Stomach smooth muscle (tissue), 2 donors: ENCODE results near the gene ISCA1.
"Not testable (repeated sequence)": the region's sequence is repeated elsewhere in the genome, so short reads cannot be mapped to it uniquely, and the experiment has no call there.

ENCODE experiments used
- H3K27ac ChIP-seq: one replicate; pipeline ENCODE4 v1.7.0; 2013; ENCODE audit warnings: mild to moderate bottlenecking, low read length, inconsistent platforms
- H3K27me3 ChIP-seq, 2 donors: one replicate each; pipeline ENCODE4 v1.7.0; 2013; ENCODE audit warnings: low read length in 2 of 2; ENCODE audit not compliant: insufficient read depth in 2 of 2, control insufficient read depth in 1 of 2
- H3K36me3 ChIP-seq, 2 donors: one replicate each; pipeline ENCODE4 v1.7.0; 2013; ENCODE audit warnings: low read length in 2 of 2; ENCODE audit not compliant: control insufficient read depth in 2 of 2, insufficient read depth in 2 of 2
- H3K4me1 ChIP-seq: one replicate; pipeline ENCODE4 v1.7.0; 2013; ENCODE audit warnings: low read length; ENCODE audit not compliant: control insufficient read depth, insufficient read depth
- H3K4me3 ChIP-seq, 2 donors: one replicate each; pipeline ENCODE4 v1.7.0; 2013; ENCODE audit warnings: low read length in 2 of 2
- H3K9ac ChIP-seq, 2 donors: one replicate each; pipeline ENCODE4 v1.7.0; 2013; ENCODE audit warnings: low read length in 2 of 2, mild to moderate bottlenecking in 1 of 2
- H3K9me3 ChIP-seq, 2 donors: one replicate each; pipeline ENCODE4 v1.7.0; 2013; ENCODE audit warnings: low read length in 2 of 2; ENCODE audit not compliant: control insufficient read depth in 2 of 2
- donor health status: healthy.
- donor health status: Pancreatic carcinoma.

ISCA1 gene

DNA sequence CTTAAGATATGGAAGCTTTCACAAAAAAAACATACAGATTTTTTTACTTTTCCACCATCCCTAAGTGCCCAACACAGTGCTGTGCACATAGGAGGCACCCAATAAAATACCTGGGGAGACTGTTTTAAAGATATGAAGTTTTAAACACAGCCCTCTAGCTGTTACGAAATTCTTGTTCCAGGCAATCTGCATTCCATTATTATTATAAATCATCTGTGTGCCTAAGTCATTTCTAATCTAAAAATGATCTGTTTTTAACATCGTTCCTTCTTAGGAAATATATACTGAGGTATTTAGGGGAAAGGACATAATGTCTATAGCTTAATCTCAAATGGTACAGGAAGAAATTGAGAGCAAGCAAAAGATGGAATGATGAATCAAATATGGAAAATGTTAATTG is 32.7 kb upstream of the ISCA1 start:
- Histone ChIP-seq H3K9ac (no peak overlapping the region), H3K27ac (no peak overlapping the region), H3K4me3 (no peak overlapping the region), H3K9me3 (no peaks in the 10 kb centered on the region), H3K27me3 (no peaks in the 10 kb centered on the region), H3K4me1 (no peaks in the 10 kb centered on the region), H3K36me3 (peaks cover 26 to 33% of the 10 kb centered on the region in 2 donors)

DNA sequence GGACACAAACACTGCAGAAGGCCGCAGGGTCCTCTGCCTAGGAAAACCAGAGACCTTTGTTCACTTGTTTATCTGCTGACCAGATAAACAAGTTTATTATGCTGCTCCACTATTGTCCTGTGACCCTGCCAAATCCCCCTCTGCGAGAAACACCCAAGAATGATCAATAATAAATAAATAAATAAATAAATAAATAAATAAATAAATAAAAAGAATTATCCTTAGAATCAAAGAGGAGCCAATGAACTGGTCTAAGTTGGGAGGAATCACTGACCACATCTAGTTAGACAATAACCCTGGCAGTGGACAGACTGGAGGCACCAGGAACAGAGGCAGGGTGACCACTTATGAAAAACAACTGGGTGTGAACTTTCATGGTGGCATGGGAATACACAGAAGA is 30.6 kb upstream of the ISCA1 start:
- H3K4me1 ChIP-seq, H3K27ac ChIP-seq, H3K27me3 ChIP-seq, H3K4me3 ChIP-seq, H3K9me3 ChIP-seq, H3K9ac ChIP-seq: not testable (repeated sequence)
- peaks cover 26 to 36% of the 10 kb centered on the region in 2 donors for H3K36me3 ChIP-seq

- H3K4me3 ChIP-seq: no peak overlapping the region
- peaks cover 22 to 40% of the 10 kb centered on the region in 2 donors for H3K36me3 ChIP-seq
- H3K27ac ChIP-seq: no peak overlapping the region
- H3K27me3 ChIP-seq: no peaks in the 10 kb centered on the region
- H3K4me1 ChIP-seq: no peaks in the 10 kb centered on the region
- no peak overlapping the region for H3K9ac ChIP-seq
- H3K9me3 ChIP-seq: no peaks in the 10 kb centered on the region
Observed at GRCh38 chr9:86308687-86309086, 26.3 kb upstream of the ISCA1 start.

- no peak overlapping the region for H3K9ac ChIP-seq
- no peak overlapping the region for H3K27ac ChIP-seq
- no peak overlapping the region for H3K4me3 ChIP-seq
- no peaks in the 10 kb centered on the region for H3K27me3 ChIP-seq
- H3K4me1 ChIP-seq: no peaks in the 10 kb centered on the region
- peaks cover 33 to 43% of the 10 kb centered on the region in 2 donors for H3K36me3 ChIP-seq
- H3K9me3 ChIP-seq: no peaks in the 10 kb centered on the region
Observed at GRCh38 chr9:86304236-86304730, 21.9 kb upstream of the ISCA1 start.

- no peaks in the 10 kb centered on the region for H3K27me3 ChIP-seq
- H3K27ac ChIP-seq: no peak overlapping the region
- H3K4me1 ChIP-seq: no peaks in the 10 kb centered on the region
- no peak overlapping the region for H3K4me3 ChIP-seq
- peaks cover 41 to 49% of the 10 kb centered on the region in 2 donors for H3K36me3 ChIP-seq
- no peaks in the 10 kb centered on the region for H3K9me3 ChIP-seq
- no peak overlapping the region for H3K9ac ChIP-seq
Observed at GRCh38 chr9:86303316-86303975, 21.1 kb upstream of the ISCA1 start.

DNA sequence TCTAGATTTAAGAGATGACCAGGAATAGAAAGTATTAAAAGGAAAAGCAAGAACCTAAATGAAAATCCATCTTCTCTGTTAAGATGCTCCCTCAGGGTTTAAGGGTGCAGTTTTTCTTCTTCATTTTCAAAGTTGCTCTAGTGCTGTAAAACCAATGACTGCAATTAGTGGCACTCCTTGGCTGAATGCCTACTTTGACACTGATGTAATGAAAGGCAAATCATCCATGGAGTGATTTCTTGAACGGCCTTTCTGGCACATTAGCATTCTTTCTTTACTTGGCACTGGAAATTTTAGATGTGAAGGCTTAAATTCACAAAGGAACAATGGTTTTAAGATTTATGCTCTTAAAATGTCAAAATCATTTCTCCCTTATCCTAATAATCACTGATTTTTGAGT is 19.3 kb upstream of the ISCA1 start:
- Histone ChIP-seq H3K27ac (no peak overlapping the region), H3K9me3 (no peaks in the 10 kb centered on the region), H3K4me3 (no peak overlapping the region), H3K4me1 (no peaks in the 10 kb centered on the region), H3K9ac (no peak overlapping the region), H3K27me3 (no peaks in the 10 kb centered on the region), H3K36me3 (peaks cover 43 to 49% of the 10 kb centered on the region in 2 donors)

DNA sequence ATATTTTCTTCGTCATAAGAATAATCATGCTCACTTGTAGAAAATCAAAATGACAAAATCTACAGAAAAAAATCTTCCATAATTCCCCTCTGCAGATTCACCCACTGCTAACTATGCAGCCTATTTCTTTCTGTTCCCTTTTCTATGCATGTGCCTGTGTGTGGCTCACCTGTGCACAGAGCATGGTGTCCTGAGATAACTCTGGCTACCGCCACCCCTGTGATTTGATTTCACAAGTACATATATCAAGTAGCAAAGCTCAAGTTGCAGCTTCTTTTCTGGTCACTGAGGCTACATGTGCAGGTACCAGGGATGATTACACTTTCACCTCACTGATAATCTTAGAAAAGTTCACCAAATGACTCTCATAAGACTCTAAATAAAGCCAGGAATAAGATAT is 18.4 kb upstream of the ISCA1 start:
- Histone ChIP-seq H3K4me1 (no peaks in the 10 kb centered on the region), H3K27me3 (no peaks in the 10 kb centered on the region), H3K36me3 (peaks cover 44 to 46% of the 10 kb centered on the region in 2 donors), H3K9me3 (no peaks in the 10 kb centered on the region), H3K4me3 (no peak overlapping the region), H3K9ac (no peak overlapping the region), H3K27ac (no peak overlapping the region)

DNA sequence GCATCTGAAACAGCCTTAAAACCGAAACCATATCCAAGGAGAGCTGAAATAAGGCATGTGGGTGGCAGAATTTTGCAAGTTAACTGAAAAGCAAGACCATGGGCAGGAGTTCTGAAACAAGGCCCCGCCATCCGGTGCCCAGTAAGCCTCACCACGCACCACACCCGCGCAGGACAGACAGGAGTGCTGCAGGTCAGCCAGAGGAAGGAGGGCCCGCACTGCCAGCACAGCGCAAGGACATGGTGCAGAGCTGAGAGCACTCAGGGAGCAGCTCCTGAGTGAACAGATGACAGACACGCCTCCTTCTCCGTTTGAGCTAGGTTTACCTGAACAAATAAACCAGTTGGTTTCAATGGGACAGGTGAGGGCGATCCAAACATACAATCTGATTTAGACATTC is 16.5 kb upstream of the ISCA1 start:
- no peak overlapping the region for H3K27ac ChIP-seq
- H3K36me3 ChIP-seq: peaks cover 41 to 42% of the 10 kb centered on the region in 2 donors
- no peaks in the 10 kb centered on the region for H3K27me3 ChIP-seq
- no peaks in the 10 kb centered on the region for H3K9me3 ChIP-seq
- no peak overlapping the region for H3K9ac ChIP-seq
- H3K4me3 ChIP-seq: no peak overlapping the region
- no peaks in the 10 kb centered on the region for H3K4me1 ChIP-seq

DNA sequence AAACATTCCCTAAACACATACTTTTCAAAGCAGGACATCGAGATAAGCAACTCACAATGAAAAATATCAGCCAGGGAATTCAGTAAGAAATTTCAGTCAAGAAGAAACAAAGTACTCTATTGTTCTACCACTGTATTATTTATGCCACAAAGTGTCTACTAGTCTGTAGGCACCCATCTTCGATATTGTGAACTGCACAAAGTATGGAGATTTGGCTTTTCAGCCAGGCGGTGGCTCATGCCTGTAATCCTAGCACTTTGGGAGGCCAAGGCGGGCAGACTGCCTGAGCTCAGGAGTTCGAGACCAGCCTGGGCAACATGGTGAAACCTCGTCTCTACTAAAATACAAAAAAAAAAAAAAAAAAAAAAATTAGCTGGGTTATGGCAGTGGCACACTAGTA is 8.0 kb upstream of the ISCA1 start:
- not testable (repeated sequence) for H3K4me3 ChIP-seq, H3K9me3 ChIP-seq, H3K4me1 ChIP-seq, H3K36me3 ChIP-seq, H3K27ac ChIP-seq, H3K9ac ChIP-seq, H3K27me3 ChIP-seq

DNA sequence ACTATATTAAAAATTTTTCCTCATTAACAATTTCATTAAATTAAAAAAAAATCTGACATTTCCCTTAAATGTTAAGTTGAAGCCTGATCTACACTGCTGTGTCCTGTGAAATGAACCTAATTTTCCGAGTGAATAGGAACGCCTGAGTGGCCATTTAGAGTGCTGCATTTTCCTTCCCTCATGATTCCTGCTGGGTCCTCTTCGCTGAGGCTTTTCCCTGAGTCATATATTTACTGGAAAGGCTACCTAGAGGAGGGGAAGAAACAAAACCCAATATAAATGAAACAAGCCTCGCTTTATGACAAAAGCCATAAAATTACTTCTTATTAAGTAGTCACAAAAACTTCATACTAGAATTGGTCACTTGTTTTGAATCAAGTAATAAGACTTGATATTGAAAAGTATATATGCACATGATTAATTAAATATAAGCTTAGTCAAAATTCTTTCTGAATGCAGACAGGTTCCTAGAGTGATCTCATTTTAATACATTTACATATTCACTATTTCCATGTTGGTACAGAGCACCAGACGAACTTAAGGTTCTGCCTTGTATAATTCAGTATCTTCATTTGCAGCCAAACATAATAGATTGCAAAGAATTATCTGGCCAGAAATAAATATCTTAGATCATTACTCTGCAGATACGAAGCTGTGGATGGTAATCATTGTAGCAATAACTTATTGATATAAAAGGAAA is 6.3 kb upstream of the ISCA1 start:
- peaks cover 0 to 4% of the 10 kb centered on the region in 2 donors for H3K36me3 ChIP-seq
- no peaks in the 10 kb centered on the region for H3K27me3 ChIP-seq
- H3K27ac ChIP-seq: no peak overlapping the region
- H3K9me3 ChIP-seq: no peaks in the 10 kb centered on the region
- no peaks in the 10 kb centered on the region for H3K4me1 ChIP-seq
- H3K9ac ChIP-seq: no peak overlapping the region
- H3K4me3 ChIP-seq: no peak overlapping the region

GRCh38 chr9:86287013-86287412 is 4.7 kb upstream of the ISCA1 start:
- Histone ChIP-seq H3K27me3 (no peaks in the 10 kb centered on the region), H3K9ac (no peak overlapping the region), H3K27ac (no peak overlapping the region), H3K4me1 (peaks cover 5% of the 10 kb centered on the region), H3K4me3 (no peak overlapping the region), H3K9me3 (no peaks in the 10 kb centered on the region), H3K36me3 (peaks cover 0 to 4% of the 10 kb centered on the region in 2 donors)
